Mesendoderm (in vitro differentiated cells): ENCODE results near the gene CGB5.
A peak's percentile ranks its signal among the peaks of the same experiment; 100 is the strongest.
"Not testable (repeated sequence)": the region's sequence is repeated elsewhere in the genome, so short reads cannot be mapped to it uniquely, and the experiment has no call there.

ENCODE experiments used
- DNase-seq: peaks from one replicate; pipeline ENCODE4 v3.0.0; 2013
- H2AK5ac ChIP-seq: 2 replicates; pipeline ENCODE4 v1.6.1; 2013; ENCODE audit warnings: low read length, inconsistent platforms
- H2BK120ac ChIP-seq: 2 replicates; pipeline ENCODE4 v1.6.1; 2013; ENCODE audit warnings: low read depth, mild to moderate bottlenecking, low read length, moderate library complexity, mixed read lengths
- H2BK15ac ChIP-seq: replicated peaks from 2 replicates; pipeline ENCODE4 v1.6.1; 2013; ENCODE audit warnings: low read depth, mild to moderate bottlenecking, moderate library complexity
- H2BK5ac ChIP-seq: 2 replicates; pipeline ENCODE4 v1.6.1; 2013; ENCODE audit warnings: low read length, inconsistent platforms
- H3K18ac ChIP-seq: 2 replicates; pipeline ENCODE4 v1.6.1; 2013; ENCODE audit warnings: mild to moderate bottlenecking, low read length, mixed read lengths
- H3K23ac ChIP-seq: one replicate; pipeline ENCODE4 v1.6.1; 2013; ENCODE audit warnings: low read length
- H3K27ac ChIP-seq: 2 replicates; pipeline ENCODE4 v1.5.1; 2013; ENCODE audit warnings: low read depth, mild to moderate bottlenecking, inconsistent platforms, low read length, moderate library complexity
- H3K27me3 ChIP-seq: 2 replicates; pipeline ENCODE4 v1.6.1; 2013; ENCODE audit warnings: low read length, control low read depth, mild to moderate bottlenecking, inconsistent platforms; ENCODE audit not compliant: insufficient read depth, poor library complexity
- H3K36me3 ChIP-seq: 2 replicates; pipeline ENCODE4 v1.6.1; 2013; ENCODE audit warnings: low read length, inconsistent platforms; ENCODE audit not compliant: control insufficient read depth, insufficient read depth
- H3K4ac ChIP-seq: one replicate; pipeline ENCODE4 v1.6.1; 2013; ENCODE audit warnings: low read depth, mild to moderate bottlenecking, low read length, moderate library complexity
- H3K4me1 ChIP-seq: 2 replicates; pipeline ENCODE4 v1.6.1; 2013; ENCODE audit warnings: low read depth, low read length, inconsistent platforms; ENCODE audit not compliant: control insufficient read depth
- H3K4me2 ChIP-seq: 2 replicates; pipeline ENCODE4 v1.6.1; 2013; ENCODE audit warnings: low read length
- H3K4me3 ChIP-seq: 2 replicates; pipeline ENCODE4 v1.5.1; 2013; ENCODE audit warnings: mild to moderate bottlenecking, low read length
- H3K56ac ChIP-seq: one replicate; pipeline ENCODE4 v1.6.1; 2013; ENCODE audit warnings: low read length
- H3K79me1 ChIP-seq: 2 replicates; pipeline ENCODE4 v1.6.1; 2013; ENCODE audit warnings: low read length, inconsistent platforms
- H3K79me2 ChIP-seq: 2 replicates; pipeline ENCODE4 v1.6.1; 2013; ENCODE audit warnings: mild to moderate bottlenecking, low read length; ENCODE audit not compliant: control insufficient read depth, insufficient read depth
- H3K9ac ChIP-seq: 2 replicates; pipeline ENCODE4 v1.6.1; 2013; ENCODE audit warnings: low read length, inconsistent platforms
- H4K5ac ChIP-seq: one replicate; pipeline ENCODE4 v1.6.1; 2013; ENCODE audit warnings: low read length
- H4K8ac ChIP-seq: one replicate; pipeline ENCODE4 v1.6.1; 2013; ENCODE audit warnings: low read depth, mild to moderate bottlenecking, control low read depth, low read length, moderate library complexity
- WGBS: extraction: QIAGEN DNeasy Blood & Tissue Kit; methylation state at CpG from one replicate; pipeline ENCODE4 v1.1.7; 2013; ENCODE audit warnings: low lambda C conversion rate, missing lambda C conversion rate; ENCODE audit not compliant: insufficient coverage; ENCODE audit errors: extremely low coverage; 5-methylcytosine and 5-hydroxymethylcytosine counted together

The CGB5 gene

GRCh38 chr19:49031642-49032301, 11.9 kb upstream of the CGB5 start, which contains the start of gene CGB2:
TSS of gene CGB2 (plus strand) at chr19:49031890. CDS start at chr19:49032096, 206 bp downstream.
- peak; percentile 80 for DNase-seq

GRCh38 chr19:49036815-49037214, 6.8 kb upstream of the CGB5 start, which contains the start of gene CGB1:
TSS of gene CGB1 (minus strand) at chr19:49036895. CDS start at chr19:49036711, 184 bp downstream.
- DNase-seq: peak; percentile 73

More at GRCh38 chr19:49031642-49032301, 11.9 kb upstream of the CGB5 start, which contains the start of gene CGB2:
- H3K9ac ChIP-seq, H3K4me3 ChIP-seq, H3K18ac ChIP-seq, H3K36me3 ChIP-seq, H3K56ac ChIP-seq, H2BK5ac ChIP-seq, H4K8ac ChIP-seq, H2AK5ac ChIP-seq, H2BK15ac ChIP-seq, H3K4me1 ChIP-seq, H3K79me2 ChIP-seq, H2BK120ac ChIP-seq, H3K79me1 ChIP-seq, H3K4me2 ChIP-seq, H4K5ac ChIP-seq, H3K27me3 ChIP-seq, H3K23ac ChIP-seq, H3K4ac ChIP-seq, H3K27ac ChIP-seq: not testable (repeated sequence)
- WGBS: no CpG with 5 or more reads among the region's 28 CpGs

GRCh38 chr19:49038111-49038510, 5.5 kb upstream of the CGB5 start:
- not testable (repeated sequence) for H2BK5ac ChIP-seq, H3K79me1 ChIP-seq, H3K27ac ChIP-seq, H2BK15ac ChIP-seq, H3K4me1 ChIP-seq, H3K4ac ChIP-seq, H2AK5ac ChIP-seq, H4K5ac ChIP-seq, H3K56ac ChIP-seq, DNase-seq, H3K4me3 ChIP-seq, H3K23ac ChIP-seq, H3K36me3 ChIP-seq, H3K18ac ChIP-seq, H3K4me2 ChIP-seq, H2BK120ac ChIP-seq, H3K27me3 ChIP-seq, H3K9ac ChIP-seq, H4K8ac ChIP-seq, H3K79me2 ChIP-seq
- WGBS: no CpG with 5 or more reads among the region's 8 CpGs

More at GRCh38 chr19:49036815-49037214, 6.8 kb upstream of the CGB5 start, which contains the start of gene CGB1:
- H3K79me2 ChIP-seq, H3K79me1 ChIP-seq, H3K36me3 ChIP-seq, H3K4me2 ChIP-seq, H3K4ac ChIP-seq, H2AK5ac ChIP-seq, H3K18ac ChIP-seq, H3K4me1 ChIP-seq, H3K23ac ChIP-seq, H3K27ac ChIP-seq, H3K56ac ChIP-seq, H4K5ac ChIP-seq, H3K4me3 ChIP-seq, H3K27me3 ChIP-seq, H2BK15ac ChIP-seq, H2BK120ac ChIP-seq, H2BK5ac ChIP-seq, H4K8ac ChIP-seq, H3K9ac ChIP-seq: not testable (repeated sequence)
- no CpG with 5 or more reads among the region's 18 CpGs for WGBS

- not testable (repeated sequence) for H3K27ac ChIP-seq, H3K4ac ChIP-seq, H3K18ac ChIP-seq, H2AK5ac ChIP-seq, H3K79me2 ChIP-seq, H3K56ac ChIP-seq, H3K4me1 ChIP-seq, H3K9ac ChIP-seq, H3K79me1 ChIP-seq, H4K8ac ChIP-seq, H3K36me3 ChIP-seq, H3K4me3 ChIP-seq, H3K27me3 ChIP-seq, H2BK15ac ChIP-seq, DNase-seq, H3K23ac ChIP-seq, H2BK120ac ChIP-seq, H2BK5ac ChIP-seq, H3K4me2 ChIP-seq, H4K5ac ChIP-seq
- no CpG with 5 or more reads among the region's 26 CpGs for WGBS
These were observed 4.9 kb upstream of the CGB5 start for GRCh38 chr19:49038557-49039276.

- H2AK5ac ChIP-seq, H3K4me3 ChIP-seq, H3K9ac ChIP-seq, H3K79me1 ChIP-seq, H2BK5ac ChIP-seq, H3K4ac ChIP-seq, H2BK120ac ChIP-seq, H2BK15ac ChIP-seq, H3K36me3 ChIP-seq, DNase-seq, H3K27ac ChIP-seq, H3K18ac ChIP-seq, H4K5ac ChIP-seq, H3K56ac ChIP-seq, H3K23ac ChIP-seq, H3K4me1 ChIP-seq, H4K8ac ChIP-seq, H3K27me3 ChIP-seq, H3K4me2 ChIP-seq, H3K79me2 ChIP-seq: not testable (repeated sequence)
- no CpG with 5 or more reads among the region's 9 CpGs for WGBS
These were observed 3.9 kb upstream of the CGB5 start for GRCh38 chr19:49039736-49040135.
